ENCODE measurements around the gene XRCC4.
"Not testable (repeated sequence)": the region's sequence is repeated elsewhere in the genome, so short reads cannot be mapped to it uniquely, and the experiment has no call there.

Gene XRCC4

DNA sequence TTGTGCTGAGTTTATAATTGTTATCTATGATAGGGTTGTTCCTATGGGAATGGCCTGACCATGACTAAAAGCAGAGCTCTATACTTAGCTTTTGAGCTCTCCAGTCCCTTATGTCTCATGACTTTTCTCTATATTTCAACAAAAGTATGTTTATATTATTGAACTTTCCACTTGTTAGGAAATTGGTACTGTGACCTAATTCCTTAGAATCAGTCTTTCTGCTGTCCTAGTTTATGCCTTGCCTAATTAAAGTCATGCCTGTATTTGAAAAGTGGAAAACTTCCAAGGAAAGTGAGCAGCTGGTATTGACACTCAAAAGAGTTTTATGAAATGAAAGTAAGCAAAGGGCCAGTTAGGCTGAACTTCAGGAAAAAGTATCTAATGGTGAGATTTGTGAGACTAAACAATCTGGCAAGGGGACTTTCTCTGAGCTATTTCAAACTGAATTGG, 68.6 kb downstream of the XRCC4 start:
- no peak overlapping the region for H3K4me3 ChIP-seq (ENCODE audit: low read depth, low read length)
- no peak for DNase-seq (ENCODE audit: low read depth)
- TF ChIP-seq, protein P1, sequence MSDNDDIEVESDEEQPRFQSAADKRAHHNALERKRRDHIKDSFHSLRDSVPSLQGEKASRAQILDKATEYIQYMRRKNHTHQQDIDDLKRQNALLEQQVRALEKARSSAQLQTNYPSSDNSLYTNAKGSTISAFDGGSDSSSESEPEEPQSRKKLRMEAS (IDR thresholded peaks at IDR 0.05; ENCODE audit: low read depth, low read length) = no peak
- no peak for TF ChIP-seq MYC (IDR thresholded peaks at IDR 0.05; ENCODE audit: low read depth, low read length)
- no peak for TF ChIP-seq POLR2A (IDR thresholded peaks at IDR 0.05; ENCODE audit: extremely low read depth, insufficient read length)
- TF ChIP-seq, protein P2, sequence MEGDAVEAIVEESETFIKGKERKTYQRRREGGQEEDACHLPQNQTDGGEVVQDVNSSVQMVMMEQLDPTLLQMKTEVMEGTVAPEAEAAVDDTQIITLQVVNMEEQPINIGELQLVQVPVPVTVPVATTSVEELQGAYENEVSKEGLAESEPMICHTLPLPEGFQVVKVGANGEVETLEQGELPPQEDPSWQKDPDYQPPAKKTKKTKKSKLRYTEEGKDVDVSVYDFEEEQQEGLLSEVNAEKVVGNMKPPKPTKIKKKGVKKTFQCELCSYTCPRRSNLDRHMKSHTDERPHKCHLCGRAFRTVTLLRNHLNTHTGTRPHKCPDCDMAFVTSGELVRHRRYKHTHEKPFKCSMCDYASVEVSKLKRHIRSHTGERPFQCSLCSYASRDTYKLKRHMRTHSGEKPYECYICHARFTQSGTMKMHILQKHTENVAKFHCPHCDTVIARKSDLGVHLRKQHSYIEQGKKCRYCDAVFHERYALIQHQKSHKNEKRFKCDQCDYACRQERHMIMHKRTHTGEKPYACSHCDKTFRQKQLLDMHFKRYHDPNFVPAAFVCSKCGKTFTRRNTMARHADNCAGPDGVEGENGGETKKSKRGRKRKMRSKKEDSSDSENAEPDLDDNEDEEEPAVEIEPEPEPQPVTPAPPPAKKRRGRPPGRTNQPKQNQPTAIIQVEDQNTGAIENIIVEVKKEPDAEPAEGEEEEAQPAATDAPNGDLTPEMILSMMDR (IDR thresholded peaks at IDR 0.05; ENCODE audit: low read depth, low read length) = no peak

DNA sequence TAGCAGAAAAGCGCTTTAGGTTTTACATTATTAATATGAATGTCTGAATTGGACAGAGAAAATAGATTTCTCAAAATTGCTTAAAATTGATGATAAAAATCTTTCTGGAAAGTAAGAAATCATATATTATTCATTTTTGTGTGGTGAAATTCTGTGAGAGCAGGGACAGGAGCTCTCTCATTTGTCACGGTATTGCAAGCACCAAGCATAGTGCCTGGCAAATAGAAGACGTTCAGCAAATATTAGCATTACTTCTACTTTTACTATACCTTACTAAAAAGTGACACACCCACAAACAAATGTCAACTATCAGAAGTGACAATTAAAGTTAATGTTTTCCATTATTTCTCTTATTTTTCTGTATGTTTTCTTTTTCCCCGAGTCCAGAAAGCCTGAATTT, 69.1 kb downstream of the XRCC4 start:
- H3K4me3 ChIP-seq (ENCODE audit: low read depth, low read length) = no peak overlapping the region
- no peak for DNase-seq (ENCODE audit: low read depth)
- TF ChIP-seq MYC (IDR thresholded peaks at IDR 0.05; ENCODE audit: low read depth, low read length) (no peak), POLR2A (IDR thresholded peaks at IDR 0.05; ENCODE audit: extremely low read depth, insufficient read length) (no peak)
- TF ChIP-seq, protein P2 (IDR thresholded peaks at IDR 0.05; ENCODE audit: low read depth, low read length) = no peak
- TF ChIP-seq, protein P1 (IDR thresholded peaks at IDR 0.05; ENCODE audit: low read depth, low read length) = no peak

- TF ChIP-seq, protein P2 (IDR thresholded peaks at IDR 0.05; ENCODE audit: low read depth, low read length) = no peak
- TF ChIP-seq, protein P1 (IDR thresholded peaks at IDR 0.05; ENCODE audit: low read depth, low read length) = no peak
- TF ChIP-seq MYC (IDR thresholded peaks at IDR 0.05; ENCODE audit: low read depth, low read length) (no peak), POLR2A (IDR thresholded peaks at IDR 0.05; ENCODE audit: extremely low read depth, insufficient read length) (no peak)
- DNase-seq (ENCODE audit: low read depth) = no peak
- no peak overlapping the region for H3K4me3 ChIP-seq (ENCODE audit: low read depth, low read length)
These were observed 70.2 kb downstream of the XRCC4 start for GRCh38 chr5:83147593-83147992.

DNA sequence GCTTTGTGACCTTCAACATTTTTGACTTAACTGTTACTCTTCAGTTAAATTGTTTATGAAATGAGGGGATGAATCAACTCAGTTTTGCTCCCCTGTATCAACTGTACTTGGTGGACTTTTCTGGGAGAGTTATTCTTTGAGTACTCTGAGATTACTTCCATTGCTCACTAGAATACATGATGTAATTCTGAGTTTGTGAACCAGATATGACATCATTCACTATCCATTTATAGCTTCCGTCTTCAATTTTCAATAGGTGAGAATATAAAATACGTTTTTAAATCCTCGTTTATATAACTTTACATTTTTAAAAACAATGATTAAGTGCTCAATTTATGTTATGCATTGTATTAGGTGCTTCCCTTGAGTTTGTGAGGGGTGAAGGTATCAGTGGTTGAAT, 71.0 kb downstream of the XRCC4 start:
- no peak overlapping the region for H3K4me3 ChIP-seq (ENCODE audit: low read depth, low read length)
- DNase-seq (ENCODE audit: low read depth) = no peak
- TF ChIP-seq, protein P2 (IDR thresholded peaks at IDR 0.05; ENCODE audit: low read depth, low read length) = no peak
- TF ChIP-seq MYC (IDR thresholded peaks at IDR 0.05; ENCODE audit: low read depth, low read length) (no peak), POLR2A (IDR thresholded peaks at IDR 0.05; ENCODE audit: extremely low read depth, insufficient read length) (no peak)
- TF ChIP-seq, protein P1 (IDR thresholded peaks at IDR 0.05; ENCODE audit: low read depth, low read length) = no peak

- DNase-seq (ENCODE audit: low read depth) = no peak
- TF ChIP-seq, protein P1 (IDR thresholded peaks at IDR 0.05; ENCODE audit: low read depth, low read length) = no peak
- TF ChIP-seq MYC (IDR thresholded peaks at IDR 0.05; ENCODE audit: low read depth, low read length) = no peak
- no peak overlapping the region for H3K4me3 ChIP-seq (ENCODE audit: low read depth, low read length)
These were observed 72.3 kb downstream of the XRCC4 start for GRCh38 chr5:83149671-83150070.

- TF ChIP-seq MYC (IDR thresholded peaks at IDR 0.05; ENCODE audit: low read depth, low read length) = no peak
- TF ChIP-seq, protein P2 (IDR thresholded peaks at IDR 0.05; ENCODE audit: low read depth, low read length) = no peak
- TF ChIP-seq, protein P1 (IDR thresholded peaks at IDR 0.05; ENCODE audit: low read depth, low read length) = no peak
- no peak for TF ChIP-seq POLR2A (IDR thresholded peaks at IDR 0.05; ENCODE audit: extremely low read depth, insufficient read length)
- no peak overlapping the region for H3K4me3 ChIP-seq (ENCODE audit: low read depth, low read length)
- DNase-seq (ENCODE audit: low read depth) = no peak
These were observed 74.5 kb downstream of the XRCC4 start for GRCh38 chr5:83151821-83152220.

- not testable (repeated sequence) for H3K4me3 ChIP-seq (ENCODE audit: low read depth, low read length); DNase-seq (ENCODE audit: low read depth)
These were observed 75.6 kb downstream of the XRCC4 start for GRCh38 chr5:83152996-83153395.

All from NB4 (cell line).